GM04504 (cell line): ENCODE measurements around the gene DOCK6.

Experiments
- DNase-seq: peaks from one replicate; pipeline ENCODE4 v3.0.0-alpha.2; 2012; ENCODE audit warnings: low read depth

Gene DOCK6

DNA sequence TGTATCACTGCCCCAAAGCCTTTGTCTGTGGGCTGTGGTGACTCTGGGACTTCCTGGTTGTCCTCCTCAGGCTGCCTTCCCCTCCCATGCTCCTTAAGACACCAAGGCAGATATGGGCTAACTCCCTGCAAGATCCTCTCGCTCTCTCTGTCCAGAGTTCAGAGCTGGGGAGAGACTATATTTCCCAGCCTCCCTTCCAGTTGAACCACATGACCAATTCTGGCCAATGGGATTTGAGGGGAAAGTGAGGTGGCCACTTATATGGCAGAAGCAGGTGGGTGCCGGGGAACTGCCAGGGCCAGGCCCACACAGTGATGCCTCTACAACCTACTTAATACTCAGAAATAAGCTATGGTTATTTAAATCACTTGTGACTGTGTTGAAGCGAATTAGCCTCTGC, 39.1 kb downstream of the DOCK6 start:
- no peak for DNase-seq

DNA sequence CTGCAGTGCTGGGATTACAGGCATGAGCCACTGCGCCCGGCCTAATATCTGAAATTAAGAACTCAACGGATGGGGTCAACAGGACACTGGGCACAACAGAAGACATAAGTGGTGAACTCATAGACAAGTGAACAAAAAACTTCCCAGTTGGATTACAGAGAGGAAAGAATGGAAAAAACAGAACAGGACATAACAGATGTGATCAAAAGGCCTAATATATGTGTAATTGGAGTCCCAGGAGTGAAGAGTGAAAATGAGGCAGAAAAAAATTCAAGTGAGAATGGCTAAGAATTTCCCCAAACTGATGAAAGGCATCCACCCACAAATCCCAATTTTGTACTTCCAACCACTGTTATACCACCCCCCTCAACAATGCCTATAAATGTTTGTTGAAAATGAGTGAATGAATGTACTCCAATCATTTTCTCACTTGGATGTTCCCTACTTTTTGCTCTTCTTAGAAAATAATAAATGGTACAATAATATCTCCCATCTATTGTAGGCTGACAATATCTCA, 41.2 kb downstream of the DOCK6 start:
- DNase-seq = no peak

- no peak for DNase-seq
Measured at GRCh38 chr19:11214387-11214786, 47.9 kb downstream of the DOCK6 start.

GRCh38 chr19:11210656-11210928, 51.7 kb downstream of the DOCK6 start:
- DNase-seq = no peak

GRCh38 chr19:11209839-11210655, 52.3 kb downstream of the DOCK6 start:
- no peak for DNase-seq

DNA sequence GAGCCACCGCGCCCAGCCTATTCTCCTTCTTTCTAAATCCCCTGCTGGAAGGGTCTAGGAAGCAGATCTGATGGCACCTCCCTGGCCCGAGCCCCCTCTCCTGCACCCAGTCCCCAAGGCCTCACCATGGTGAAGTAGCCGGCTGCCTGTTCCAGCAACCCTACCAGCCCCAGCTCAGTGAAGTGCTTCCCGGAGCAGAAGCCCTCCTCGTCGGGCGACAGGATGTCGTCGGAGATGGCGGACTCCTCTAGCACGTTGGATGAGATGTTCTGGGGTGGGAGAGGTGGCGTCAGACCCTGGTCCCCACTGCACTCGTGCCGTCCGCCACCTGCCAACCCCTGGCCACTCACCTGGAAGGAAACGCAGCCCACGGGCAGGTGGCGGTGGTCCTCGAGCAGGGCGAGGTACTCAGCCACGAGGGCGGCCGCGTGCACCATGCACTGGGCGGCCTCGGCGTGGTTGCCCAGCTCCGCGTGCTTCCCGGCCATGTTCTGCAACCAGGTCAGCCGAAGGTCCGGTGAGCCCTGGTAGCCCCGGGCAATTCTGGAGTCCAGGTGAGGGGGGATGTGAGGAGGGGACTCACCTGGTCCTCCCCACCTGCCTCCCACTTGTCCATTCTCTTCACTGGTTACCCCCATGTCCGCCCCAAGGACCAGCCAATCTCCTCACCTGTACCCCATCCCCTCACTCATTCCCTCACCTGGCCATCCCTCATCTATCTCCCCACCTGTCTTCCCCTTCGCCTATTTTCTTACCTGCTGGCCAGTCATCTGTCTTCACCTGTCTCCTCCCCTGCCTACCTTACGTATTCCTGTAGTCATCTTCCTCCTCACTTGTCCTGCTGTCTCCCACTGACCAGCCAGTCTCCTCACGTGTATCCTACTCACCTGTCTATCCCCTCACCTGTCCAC, 53.5 kb downstream of the DOCK6 start:
- no peak for DNase-seq

GRCh38 chr19:11205939-11206570, 56.3 kb downstream of the DOCK6 start:
- no peak for DNase-seq

DNA sequence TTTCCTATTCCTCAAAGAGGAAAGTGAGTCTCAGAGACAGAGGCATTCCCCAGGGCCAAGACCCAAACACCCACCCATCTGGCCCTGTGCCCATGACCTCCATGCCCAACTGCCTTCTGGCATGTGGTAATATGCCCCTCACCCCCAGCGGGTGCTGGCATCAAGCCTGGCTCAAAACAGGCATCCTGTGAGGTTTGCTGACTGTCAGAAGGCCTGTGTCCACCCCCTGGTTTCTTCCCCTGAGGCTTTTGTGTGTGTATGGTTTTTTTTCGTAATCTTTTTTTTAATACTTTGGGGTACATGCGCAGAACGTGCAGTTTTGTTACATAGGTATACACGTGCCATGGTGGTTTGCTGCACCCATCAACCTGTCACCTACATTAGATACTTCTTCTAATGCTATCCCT, 57.4 kb downstream of the DOCK6 start:
- no peak for DNase-seq

DNA sequence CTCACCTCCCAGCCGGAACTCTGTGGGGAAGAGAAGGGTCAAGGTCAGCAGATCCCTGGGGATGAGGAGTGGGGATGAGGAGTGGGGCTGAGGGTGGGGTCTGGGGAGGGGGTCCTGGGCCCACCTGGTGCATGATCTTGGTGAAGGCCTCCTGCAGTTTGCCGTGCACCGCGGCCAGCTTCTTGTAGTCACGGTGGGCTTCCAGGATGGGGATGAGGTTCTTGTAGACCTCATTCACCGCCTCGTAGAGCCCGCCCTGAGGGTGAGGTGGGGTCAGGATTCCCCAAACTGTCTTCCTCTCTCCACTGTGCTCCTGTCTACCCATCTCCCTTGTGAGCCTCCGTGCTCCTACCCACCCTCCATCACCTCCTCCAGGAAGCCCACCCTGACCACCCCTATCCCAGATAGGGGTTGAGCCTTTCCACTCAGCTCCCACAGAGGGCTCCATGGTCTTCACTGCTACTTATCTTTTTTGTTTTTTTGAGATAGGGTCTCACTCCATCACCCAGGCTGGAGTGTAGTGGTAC, 58.2 kb downstream of the DOCK6 start:
- DNase-seq = no peak

- DNase-seq = peak; percentile 64
Measured at GRCh38 chr19:11203194-11204075, 58.9 kb downstream of the DOCK6 start.

DNA sequence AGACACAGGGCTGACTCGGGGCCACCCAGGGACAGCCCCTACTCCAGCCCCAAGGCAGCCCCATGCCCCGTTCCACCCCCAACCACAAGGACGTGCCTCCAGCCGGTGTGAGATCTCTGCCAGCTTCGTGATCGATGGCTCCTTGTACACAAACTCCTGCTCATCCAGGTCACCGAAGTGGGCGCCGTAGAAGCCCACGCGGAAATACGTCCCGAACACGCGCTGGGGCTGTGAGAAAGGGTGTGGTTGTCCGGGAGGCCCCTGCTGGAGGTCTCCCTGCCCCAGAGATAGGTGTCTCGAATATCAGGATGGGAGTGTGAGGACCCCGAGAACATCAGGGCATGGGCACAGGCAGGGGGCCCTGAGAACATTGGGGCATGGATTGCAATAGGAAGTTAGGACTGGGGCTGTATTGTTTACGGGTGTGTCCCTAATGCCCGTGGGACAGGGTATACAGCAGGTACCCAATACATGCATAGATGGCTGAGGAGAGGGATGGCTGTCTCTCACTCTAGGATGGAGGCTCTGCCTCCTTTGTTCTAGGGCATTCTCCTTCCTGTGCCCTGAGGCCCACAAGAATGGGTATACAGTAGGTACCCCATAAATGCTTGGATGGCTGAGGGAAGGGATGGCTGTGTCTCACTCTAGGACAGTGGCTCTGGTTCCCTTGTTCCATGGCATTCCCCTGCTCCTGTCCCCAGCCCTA, 59.7 kb downstream of the DOCK6 start:
- DNase-seq = no peak

- DNase-seq = no peak
Measured at GRCh38 chr19:11201791-11202190, 60.5 kb downstream of the DOCK6 start.

GRCh38 chr19:11200931-11201330, 61.4 kb downstream of the DOCK6 start:
- no peak for DNase-seq

DNA sequence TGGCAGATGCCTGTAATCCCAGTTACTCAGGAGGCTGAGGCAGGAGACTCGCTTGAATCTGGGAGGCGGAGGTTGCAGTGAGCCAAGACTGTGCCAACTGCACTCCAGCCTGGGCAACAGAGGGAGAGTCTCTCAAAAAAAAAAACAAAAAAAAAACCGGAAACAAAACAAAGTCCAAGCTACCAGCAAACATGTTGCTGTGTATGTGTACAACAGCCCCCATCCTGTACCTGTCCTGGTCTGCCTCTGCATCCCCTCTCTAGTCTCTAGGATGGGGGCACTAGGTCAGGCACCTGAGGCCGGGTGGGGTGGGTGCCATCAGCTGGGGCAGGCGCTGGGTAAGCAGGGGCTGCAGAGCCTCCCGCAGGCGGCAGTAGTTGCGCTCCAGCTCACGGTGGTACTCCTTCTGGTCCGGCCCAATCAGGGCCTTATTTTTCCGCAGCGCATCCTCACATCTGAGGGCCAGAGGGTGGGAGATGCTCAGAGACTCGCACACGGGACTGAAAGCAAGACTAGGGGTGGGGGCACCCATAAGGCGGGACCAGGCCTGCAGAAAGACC, 62.2 kb downstream of the DOCK6 start:
- DNase-seq = no peak

GRCh38 chr19:11199517-11199916, 62.8 kb downstream of the DOCK6 start:
- DNase-seq = no peak

- no peak for DNase-seq
Measured at GRCh38 chr19:11198769-11199424, 63.4 kb downstream of the DOCK6 start.

- no peak for DNase-seq
Measured at GRCh38 chr19:11198175-11198534, 64.2 kb downstream of the DOCK6 start.

- peak; percentile 61 for DNase-seq
Measured at GRCh38 chr19:11197291-11198174, 64.8 kb downstream of the DOCK6 start, which contains the start of gene KANK2. Gene KANK2 (minus strand): TSS chr19:11197545. CDS start chr19:11194511, 3,034 bp downstream.
